Osteoblast (primary cell): Measurements from ENCODE around the gene DNAJC5. TPM values are rescaled to one million over a fixed set of nuclear protein-coding genes. Genes with fewer than 3 reads are reported as not detected.

ENCODE experiments used
- DNase-seq: peaks from one replicate; pipeline ENCODE4 v3.0.0; 2011; ENCODE audit warnings: low spot score, mixed read lengths; ENCODE audit not compliant: insufficient read length; ENCODE audit errors: missing footprints
- H2AFZ ChIP-seq: 2 replicates; pipeline ENCODE4 v1.6.0; 2011; ENCODE audit warnings: mild to moderate bottlenecking, low read length
- H3K27ac ChIP-seq: 2 replicates; pipeline ENCODE4 v1.5.1; 2011; ENCODE audit warnings: mild to moderate bottlenecking, low read depth, low read length, moderate library complexity
- H3K27me3 ChIP-seq: 2 replicates; pipeline ENCODE4 v1.6.0; 2012; ENCODE audit warnings: mild to moderate bottlenecking, control low read depth, inconsistent platforms, low read length, moderate library complexity; ENCODE audit not compliant: insufficient read depth
- H3K36me3 ChIP-seq: 2 replicates; pipeline ENCODE4 v1.5.1; 2011; ENCODE audit warnings: mild to moderate bottlenecking, low read length, control low read depth, moderate library complexity; ENCODE audit not compliant: insufficient read depth
- H3K4me1 ChIP-seq: 2 replicates; pipeline ENCODE4 v1.5.1; 2011; ENCODE audit warnings: mild to moderate bottlenecking, low read length, control low read depth, moderate library complexity; ENCODE audit not compliant: insufficient read depth
- H3K4me2 ChIP-seq: 2 replicates; pipeline ENCODE4 v1.6.0; 2011; ENCODE audit warnings: mild to moderate bottlenecking, low read length; ENCODE audit not compliant: insufficient read depth
- H3K4me3 ChIP-seq: fragments of 200-600 bp; sonication (generic); 3 replicates; pipeline ENCODE4 v1.5.1; 2012; ENCODE audit warnings: mild to moderate bottlenecking, low read length, inconsistent platforms; ENCODE audit not compliant: insufficient read depth
- H3K79me2 ChIP-seq: 2 replicates; pipeline ENCODE4 v1.6.0; 2012; ENCODE audit warnings: mild to moderate bottlenecking, low read length, control low read depth, inconsistent platforms; ENCODE audit not compliant: insufficient read depth
- H3K9me3 ChIP-seq: 2 replicates; pipeline ENCODE4 v1.5.1; 2011; ENCODE audit warnings: low read depth, low read length, control low read depth
- H4K20me1 ChIP-seq: 2 replicates; pipeline ENCODE4 v1.6.0; 2012; ENCODE audit warnings: mild to moderate bottlenecking, low read length, control low read depth; ENCODE audit not compliant: insufficient read depth
- CTCF ChIP-seq: IDR thresholded peaks from 2 replicates; pipeline ENCODE4 v1.5.1; 2011; ENCODE audit warnings: mild to moderate bottlenecking, low read depth, low read length, moderate library complexity; ENCODE audit errors: extremely low read depth
- total RNA-seq: library from RNA; depleted of rRNA; stranded (reverse); fragments of >200 nt; gene quantifications from 2 replicates; pipeline ENCODE4 v1.2.3, GENCODE V29; 2012

Gene DNAJC5
- total RNA-seq, 1 donor = 53.9 TPM

- no peak overlapping the region for H3K4me3 ChIP-seq
- peaks cover 78% of the 10 kb centered on the region for H4K20me1 ChIP-seq
- peaks cover 9% of the 10 kb centered on the region for H3K36me3 ChIP-seq
- no peak overlapping the region for H3K4me2 ChIP-seq
- no peaks in the 10 kb centered on the region for H3K27me3 ChIP-seq
- H3K9me3 ChIP-seq = no peaks in the 10 kb centered on the region
- no peak for DNase-seq
- no peak for TF ChIP-seq CTCF
- H2AFZ ChIP-seq = no peak overlapping the region
- H3K79me2 ChIP-seq = peaks cover 63% of the 10 kb centered on the region
- H3K4me1 ChIP-seq = peaks cover 9% of the 10 kb centered on the region
- no peak overlapping the region for H3K27ac ChIP-seq
Observed at GRCh38 chr20:63945921-63946920, 51.3 kb downstream of the DNAJC5 start.

GRCh38 chr20:63946986-63947637 is 52.2 kb downstream of the DNAJC5 start:
- DNase-seq = no peak
- Histone ChIP-seq H3K79me2 (peaks cover 70% of the 10 kb centered on the region), H3K4me3 (no peak overlapping the region), H3K9me3 (no peaks in the 10 kb centered on the region), H3K27me3 (no peaks in the 10 kb centered on the region), H4K20me1 (peaks cover 82% of the 10 kb centered on the region), H3K4me2 (no peak overlapping the region), H3K4me1 (peaks cover 9% of the 10 kb centered on the region), H3K27ac (no peak overlapping the region), H2AFZ (no peak overlapping the region), H3K36me3 (peaks cover 9% of the 10 kb centered on the region)
- TF ChIP-seq CTCF = no peak

DNA sequence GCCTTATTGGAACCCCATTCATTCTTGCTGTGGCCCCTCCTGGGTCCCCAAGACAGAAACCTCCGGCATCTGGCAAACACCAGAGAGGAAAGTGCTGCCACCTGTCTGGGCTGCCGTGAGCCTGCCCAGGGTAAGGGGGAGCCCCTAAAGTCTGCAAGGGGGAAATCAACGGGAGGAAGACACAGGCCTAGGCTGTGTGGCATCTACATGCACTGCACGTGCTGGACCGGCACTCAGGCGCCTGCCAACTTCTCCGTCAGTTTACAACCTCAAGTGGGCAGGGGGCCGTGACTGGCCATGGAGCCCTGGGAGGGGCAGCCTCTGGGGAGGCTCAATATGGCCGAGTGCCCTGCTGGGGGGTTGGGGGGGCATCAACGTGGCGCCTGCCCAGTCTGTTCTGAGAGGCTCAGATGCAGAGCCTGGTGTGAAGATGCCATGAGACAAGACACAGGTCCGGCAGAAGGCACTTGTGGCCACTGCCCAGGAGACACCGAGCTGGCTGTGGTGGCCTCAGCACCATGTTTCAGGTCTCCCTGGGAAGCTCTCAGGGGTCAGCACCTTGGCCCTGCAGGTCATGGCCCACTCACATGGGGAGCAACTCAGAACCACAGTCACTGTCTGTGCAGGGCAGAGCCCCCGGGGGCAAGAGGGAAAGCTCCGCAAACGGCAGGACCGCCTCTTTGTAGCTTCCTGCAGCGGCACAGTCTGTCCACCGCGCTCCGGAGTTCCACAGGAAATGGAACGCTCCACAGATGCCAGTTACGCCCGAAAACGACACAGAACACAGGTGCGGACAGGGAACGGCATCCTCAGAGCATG is 52.9 kb downstream of the DNAJC5 start:
- DNase-seq = no peak
- Histone ChIP-seq H2AFZ (no peak overlapping the region), H3K36me3 (peaks cover 9% of the 10 kb centered on the region), H3K9me3 (no peaks in the 10 kb centered on the region), H3K4me1 (peaks cover 9% of the 10 kb centered on the region), H3K27me3 (no peaks in the 10 kb centered on the region), H3K27ac (no peak overlapping the region), H3K4me3 (no peak overlapping the region), H4K20me1 (peaks cover 82% of the 10 kb centered on the region), H3K79me2 (peaks cover 78% of the 10 kb centered on the region), H3K4me2 (no peak overlapping the region)
- TF ChIP-seq CTCF = no peak
